GM12878 (cell line): Measurements from ENCODE around the gene CENPF. TPM values are rescaled to one million over a fixed set of nuclear protein-coding genes. Genes with fewer than 3 reads are reported as not detected.

ENCODE experiments used
- ATAC-seq: fragments of 200-7000 bp; cut with Tn5 transposase; 3 replicates; pipeline ENCODE4 v1.9.1; 2020; ENCODE audit warnings: mild to moderate bottlenecking, moderate library complexity
- BruUV-seq: library from RNA; stranded (reverse); fragments of 400-500 nt; replicated peaks from 2 replicates; lab custom pipeline; 2021; lab: Mats Ljungman, UMichigan
- CTCF ChIA-PET: fragments of 300-600 bp; sonication (Branson Sonifier 250); formaldehyde crosslinking; extraction: SDS; loops from one replicate; lab custom pipeline; 2021; ENCODE audit warnings: inconsistent platforms; lab: Yijun Ruan, JAX
- POLR2A ChIA-PET: fragments of 350-600 bp; formaldehyde crosslinking; extraction: SDS; loops from one replicate; lab custom pipeline; 2021; ENCODE audit warnings: inconsistent platforms; lab: Charles Lee
- RAD21 ChIA-PET: fragments of 300-600 bp; sonication (Branson Sonifier 250); formaldehyde crosslinking; loops from one replicate; lab custom pipeline; 2023; ENCODE audit warnings: antibody characterized with exemption; ENCODE audit not compliant: unreplicated experiment; lab: Charles Lee
- SMC1A ChIA-PET: fragments of 300-600 bp; sonication (Branson Sonifier 250); formaldehyde crosslinking; loops from one replicate; lab custom pipeline; 2023; ENCODE audit not compliant: unreplicated experiment, uncharacterized antibody; lab: Charles Lee
- DNase-seq: peaks from one replicate; pipeline ENCODE4 v3.0.0-alpha.2; 2011; ENCODE audit warnings: low read depth, low spot score
- FAIRE-seq: peaks from 3 replicates; lab custom pipeline; 2011; peaks lifted over from hg19 to GRCh38; lab: Jason Lieb, UNC
- H2AFZ ChIP-seq: 2 replicates; pipeline ENCODE4 v1.6.0; 2011; ENCODE audit warnings: low read depth, low read length, control low read depth; ENCODE audit not compliant: control insufficient read depth
- H3K27ac ChIP-seq: 2 replicates; pipeline ENCODE4 v1.5.1; 2011; ENCODE audit warnings: control low read depth; ENCODE audit not compliant: control insufficient read depth, insufficient read depth
- H3K27me3 ChIP-seq, 2 experiments: replicated peaks in 1 of 2; 2 replicates each; pipeline versions ENCODE4 v1.6.0 to v1.6.1; 2011; ENCODE audit warnings: low read length in 1 of 2; ENCODE audit not compliant: control insufficient read depth in 2 of 2, insufficient read depth in 2 of 2
- H3K36me3 ChIP-seq, 2 experiments: 2 replicates each; pipeline ENCODE4 v1.5.1; 2011; ENCODE audit warnings: low read length in 1 of 2; ENCODE audit not compliant: control insufficient read depth in 2 of 2, insufficient read depth in 2 of 2
- H3K4me1 ChIP-seq: 2 replicates; pipeline ENCODE4 v1.6.1; 2011; ENCODE audit warnings: mild to moderate bottlenecking, low read length, moderate library complexity, mixed read lengths; ENCODE audit not compliant: control insufficient read depth, insufficient read depth
- H3K4me2 ChIP-seq: 2 replicates; pipeline ENCODE4 v1.6.0; 2011; ENCODE audit warnings: control low read depth; ENCODE audit not compliant: control insufficient read depth, insufficient read depth
- H3K4me3 ChIP-seq: fragments of 200-600 bp; sonication (generic); 2 replicates; pipeline ENCODE4 v1.5.1; 2016
- H3K79me2 ChIP-seq: 2 replicates; pipeline ENCODE4 v1.6.0; 2011; ENCODE audit warnings: low read length; ENCODE audit not compliant: control insufficient read depth, insufficient read depth
- H3K9ac ChIP-seq: 2 replicates; pipeline ENCODE4 v1.8.0; 2011; ENCODE audit warnings: low read length, control low read depth, mixed read lengths; ENCODE audit not compliant: control insufficient read depth, insufficient read depth
- H3K9me3 ChIP-seq: replicated peaks from 3 replicates; pipeline ENCODE4 v1.5.1; 2011; ENCODE audit warnings: mild to moderate bottlenecking, low read length; ENCODE audit not compliant: control insufficient read depth, insufficient read depth
- H4K20me1 ChIP-seq: 2 replicates; pipeline ENCODE4 v1.6.0; 2011; ENCODE audit not compliant: control insufficient read depth, insufficient read depth
- BRCA1 ChIP-seq: IDR thresholded peaks from 2 replicates; pipeline ENCODE4 v1.6.1; 2011; ENCODE audit warnings: low read depth, low read length, improper control_type of control experiment
- HCFC1 ChIP-seq: fragments of 150-350 bp; IDR thresholded peaks from 2 replicates; pipeline ENCODE4 v1.6.1; 2014; ENCODE audit warnings: low read length
- MAX ChIP-seq: IDR thresholded peaks from 2 replicates; pipeline ENCODE4 v1.6.1; 2012; ENCODE audit warnings: low read depth, low read length, improper control_type of control experiment
- NFXL1 ChIP-seq: fragments of 450-650 bp; IDR thresholded peaks from 2 replicates; pipeline ENCODE4 v1.6.1; 2017; ENCODE audit warnings: antibody characterized with exemption, mild to moderate bottlenecking, borderline replicate concordance
- NFYB ChIP-seq: IDR thresholded peaks from 2 replicates; pipeline ENCODE4 v1.6.1; 2011; ENCODE audit warnings: low read depth, mild to moderate bottlenecking, low read length, improper control_type of control experiment, moderate library complexity; ENCODE audit not compliant: insufficient read depth
- NKRF ChIP-seq: fragments of 450-650 bp; conservative IDR thresholded peaks from 2 replicates; pipeline ENCODE4 v1.6.1; 2017; ENCODE audit warnings: mild to moderate bottlenecking, moderate library complexity
- PBX3 ChIP-seq: IDR thresholded peaks from 2 replicates; pipeline ENCODE4 v1.6.1; 2011; ENCODE audit warnings: mild to moderate bottlenecking, low read depth, low read length, moderate library complexity; ENCODE audit not compliant: insufficient replicate concordance
- SIN3A ChIP-seq: IDR thresholded peaks from 2 replicates; pipeline ENCODE4 v1.6.1; 2012; ENCODE audit warnings: low read depth, low read length, improper control_type of control experiment
- WGBS: methylation state at CpG from one replicate; pipeline ENCODE4 v1.1.6; 2016; ENCODE audit warnings: low lambda C conversion rate; ENCODE audit not compliant: insufficient replicate concordance, insufficient coverage; ENCODE audit errors: missing lambda C conversion rate; 5-methylcytosine and 5-hydroxymethylcytosine counted together
- in situ Hi-C: fragments of 300-500 bp; cut with MboI; formaldehyde crosslinking; loops from 9 replicates; pipeline ENCODE4 v1.14.3; 2018; ENCODE audit warnings: mixed read lengths
- intact Hi-C: fragments of 100-400 bp; cut with micrococcal nuclease; formaldehyde crosslinking; loops from one replicate; pipeline ENCODE4 v1.14.2; 2022; ENCODE audit not compliant: unreplicated experiment
- polyA plus RNA-seq, 11 experiments: library from polyadenylated mRNA; depleted of rRNA in 4 of 11; unstranded in 6 of 11; stranded (reverse) in 5 of 11; fragments of >200 nt; fragmentation: Nextera tagmentation in 4 of 11; fragmentation: Illumina TruSeq in 1 of 11; extraction: Ambion mirVana in 4 of 11; extraction: Trizol in 1 of 11; gene quantifications; 1 replicate in 1 of 11; 2 replicates in 10 of 11; pipeline versions ENCODE4 v1.2.1 to v1.2.3, GENCODE V29; 2011 to 2016; ENCODE audit warnings: inconsistent platforms in 2 of 11, missing spikeins in 2 of 11, low read depth in 1 of 11
- total RNA-seq, 4 experiments: library from RNA; depleted of rRNA in 3 of 4; stranded (reverse); fragments of >200 nt in 3 of 4; fragmentation: Illumina TruSeq in 1 of 4; extraction: Trizol in 1 of 4; gene quantifications; 2 replicates each; pipeline versions ENCODE4 v1.2.1 to v1.2.3, GENCODE V29; 2013 to 2021

CENPF gene
- total and polyA plus RNA-seq, 10 of the 15 experiments (the other 5 are each of a cell fraction or from before 2014, with no cell fraction given) = 26.0 to 132 (median 70.5) TPM

- Histone ChIP-seq H3K4me2 (no peak overlapping the region), H3K9ac (no peak overlapping the region), H3K4me1 (no peaks in the 10 kb centered on the region), H3K4me3 (no peak overlapping the region), H3K27me3 (no peaks in the 10 kb centered on the region), H3K9me3 (no peaks in the 10 kb centered on the region), H3K27ac (no peak overlapping the region), H3K36me3 (peaks cover 5 to 15% of the 10 kb centered on the region in 2 experiments; a peak in 3 of 4 replicates), H3K79me2 (peaks cover 6% of the 10 kb centered on the region), H2AFZ (no peak overlapping the region), H4K20me1 (no peaks in the 10 kb centered on the region)
- BruUV-seq = TSS peak; percentile 12
- intact Hi-C loops (no loop called here), in situ Hi-C loops (no loop called here)
- SMC1A ChIA-PET = no interaction called here
- POLR2A ChIA-PET = no interaction called here
- no peak for FAIRE-seq
- RAD21 ChIA-PET = no interaction called here
- ATAC-seq = no peak
- WGBS = 100% methylated on average over 4 of the region's 6 CpGs
- CTCF ChIA-PET = interaction anchor here (1.2 to 1.7 kb wide), 2 partner anchors 9 to 285 kb away, joined by 3 to 11 read pairs; no protein-coding TSS in a partner anchor
- no peak for DNase-seq
- no peak for TF ChIP-seq SIN3A
- no peak for TF ChIP-seq PBX3
- no peak for TF ChIP-seq NKRF
- TF ChIP-seq NFYB = no peak
- TF ChIP-seq MAX = no peak
- TF ChIP-seq BRCA1 = no peak
- no peak for TF ChIP-seq NFXL1
- no peak for TF ChIP-seq HCFC1
Measured at GRCh38 chr1:214617843-214618242, 14.8 kb downstream of the CENPF start.
